Measurements from ENCODE around the gene COL7A1.
A peak's percentile ranks its signal among the peaks of the same experiment; 100 is the strongest.
"Not testable (repeated sequence)": the region's sequence is repeated elsewhere in the genome, so short reads cannot be mapped to it uniquely, and the experiment has no call there.

The COL7A1 gene

DNA sequence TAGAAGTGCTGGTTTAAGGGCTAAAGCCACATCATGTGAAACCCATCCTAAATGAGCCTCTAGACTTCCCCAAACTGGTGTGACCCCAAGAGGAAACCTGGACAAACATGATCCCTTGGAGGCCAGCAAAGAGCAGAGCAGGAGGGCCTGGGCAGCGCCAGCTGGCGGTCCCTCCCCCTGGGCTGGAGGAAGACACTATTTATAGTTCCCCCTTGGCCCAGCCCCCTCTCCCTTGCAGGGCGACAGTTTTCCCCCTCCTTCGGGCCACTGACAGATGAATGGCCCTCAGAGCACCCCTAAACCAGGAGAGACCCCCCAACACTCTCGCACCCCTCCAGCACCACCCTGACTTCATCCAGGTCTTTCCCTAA lies 34.5 kb downstream of the COL7A1 start:
- no peak for DNase-seq

DNA sequence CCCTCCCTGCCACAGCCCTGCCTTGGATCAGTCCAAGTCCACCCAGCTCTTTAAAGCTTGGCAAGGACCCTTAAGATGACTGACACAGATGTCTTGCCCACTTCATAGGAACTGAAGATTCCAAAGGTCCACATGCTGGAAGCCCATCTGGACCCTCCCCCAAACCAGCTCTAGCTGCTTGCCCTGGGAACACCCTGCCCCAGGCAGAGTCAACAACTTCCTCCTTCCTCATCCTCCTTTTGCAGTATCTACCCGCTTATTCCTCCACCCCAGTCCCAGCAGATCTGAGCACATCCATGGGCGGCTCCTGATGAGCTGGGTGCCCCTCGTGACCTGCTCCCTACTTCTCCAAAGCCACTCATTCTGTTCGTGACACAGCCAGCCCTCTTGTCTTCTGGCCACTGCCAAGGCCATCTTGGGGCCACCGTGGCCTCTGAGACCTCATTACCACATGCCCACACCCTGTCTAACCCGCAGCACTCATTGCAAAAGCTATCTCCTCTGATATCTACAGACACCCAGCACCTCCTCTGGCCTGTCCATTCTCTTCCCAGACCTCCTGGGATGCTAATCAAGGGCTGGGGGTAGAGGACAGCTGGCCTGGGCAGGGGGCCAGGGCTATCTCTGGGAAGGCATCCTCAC lies 36.5 kb downstream of the COL7A1 start:
- no peak for DNase-seq

GRCh38 chr3:48556796-48557626 lies 38.1 kb downstream of the COL7A1 start, which contains the start of gene PFKFB4:
TSS of gene PFKFB4 (minus strand) at chr3:48556803. CDS start at chr3:48556777, 26 bp downstream.
- peak; percentile 100 for DNase-seq

DNA sequence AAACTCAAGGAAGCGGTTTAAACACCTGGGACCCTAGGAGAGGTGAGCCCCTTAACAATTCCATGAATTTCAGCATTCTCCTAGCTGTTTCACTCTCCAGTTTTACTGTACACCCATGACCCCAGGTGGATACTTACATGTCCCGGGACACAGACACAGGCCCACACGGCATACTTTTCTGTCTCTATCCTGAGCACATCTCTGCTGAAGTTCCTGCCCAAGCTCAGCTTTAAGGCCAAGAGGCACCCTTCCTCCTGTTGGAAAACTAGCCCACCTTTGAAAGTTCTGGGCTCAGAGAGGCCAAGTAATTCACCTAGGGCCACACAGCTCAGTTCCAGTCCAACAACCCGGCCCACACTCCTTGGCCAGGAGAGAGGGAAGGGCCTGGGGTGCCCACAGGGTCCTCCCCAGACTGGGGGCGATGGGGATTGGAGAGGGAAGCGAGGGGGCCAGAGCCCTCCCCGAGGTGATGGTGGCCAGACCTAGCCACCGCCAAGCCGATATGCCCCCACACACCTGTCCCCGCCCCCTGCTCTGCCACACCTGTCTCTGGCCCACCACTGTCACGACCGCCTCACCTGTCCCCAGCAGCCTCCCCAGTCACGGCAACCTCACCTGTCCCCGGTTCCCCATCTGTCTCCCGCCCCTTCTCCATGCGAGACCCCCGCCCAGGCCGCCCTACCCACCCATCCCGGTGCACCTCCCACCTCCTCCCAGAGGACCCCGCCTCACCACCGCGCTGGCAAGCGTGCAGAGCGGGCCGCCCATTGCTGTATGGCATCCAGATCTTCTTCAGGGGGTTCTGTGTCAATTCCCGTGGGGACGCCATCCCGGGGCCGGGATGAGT lies 39.0 kb downstream of the COL7A1 start:
- no peak for DNase-seq

DNA sequence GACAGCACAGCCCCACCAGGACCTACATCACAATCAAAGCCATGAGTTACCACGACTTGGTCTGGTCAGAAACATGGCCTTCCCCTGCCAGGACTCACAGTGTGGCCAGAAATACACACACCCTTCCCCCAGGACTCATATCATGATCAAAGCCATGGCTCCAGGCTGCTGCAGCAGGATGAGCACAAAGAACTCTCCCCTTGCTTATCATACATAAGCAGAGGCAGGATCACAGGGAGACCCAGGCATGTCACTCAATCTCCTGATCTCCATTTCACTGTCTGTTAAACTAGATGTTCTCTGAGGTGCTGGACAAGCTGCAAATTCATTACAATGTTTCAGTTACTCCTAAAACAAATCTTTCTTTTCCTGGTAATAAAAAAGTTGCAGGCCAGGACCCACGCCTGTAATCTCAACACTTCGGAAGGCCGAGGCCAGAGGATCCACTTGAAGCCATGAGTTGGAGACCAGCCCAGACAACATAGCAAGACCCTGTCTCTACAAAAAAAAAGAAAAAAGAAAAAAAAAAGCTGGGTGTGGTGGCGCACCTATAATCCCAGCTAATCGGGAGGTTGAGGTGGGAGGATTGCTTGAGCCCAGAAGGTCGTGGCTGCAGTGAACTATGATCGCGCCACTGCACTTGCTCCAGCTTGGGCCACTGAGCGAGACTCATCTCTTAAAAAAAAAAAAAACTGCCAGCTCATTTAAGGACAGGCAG lies 39.7 kb downstream of the COL7A1 start:
- no peak for DNase-seq

DNA sequence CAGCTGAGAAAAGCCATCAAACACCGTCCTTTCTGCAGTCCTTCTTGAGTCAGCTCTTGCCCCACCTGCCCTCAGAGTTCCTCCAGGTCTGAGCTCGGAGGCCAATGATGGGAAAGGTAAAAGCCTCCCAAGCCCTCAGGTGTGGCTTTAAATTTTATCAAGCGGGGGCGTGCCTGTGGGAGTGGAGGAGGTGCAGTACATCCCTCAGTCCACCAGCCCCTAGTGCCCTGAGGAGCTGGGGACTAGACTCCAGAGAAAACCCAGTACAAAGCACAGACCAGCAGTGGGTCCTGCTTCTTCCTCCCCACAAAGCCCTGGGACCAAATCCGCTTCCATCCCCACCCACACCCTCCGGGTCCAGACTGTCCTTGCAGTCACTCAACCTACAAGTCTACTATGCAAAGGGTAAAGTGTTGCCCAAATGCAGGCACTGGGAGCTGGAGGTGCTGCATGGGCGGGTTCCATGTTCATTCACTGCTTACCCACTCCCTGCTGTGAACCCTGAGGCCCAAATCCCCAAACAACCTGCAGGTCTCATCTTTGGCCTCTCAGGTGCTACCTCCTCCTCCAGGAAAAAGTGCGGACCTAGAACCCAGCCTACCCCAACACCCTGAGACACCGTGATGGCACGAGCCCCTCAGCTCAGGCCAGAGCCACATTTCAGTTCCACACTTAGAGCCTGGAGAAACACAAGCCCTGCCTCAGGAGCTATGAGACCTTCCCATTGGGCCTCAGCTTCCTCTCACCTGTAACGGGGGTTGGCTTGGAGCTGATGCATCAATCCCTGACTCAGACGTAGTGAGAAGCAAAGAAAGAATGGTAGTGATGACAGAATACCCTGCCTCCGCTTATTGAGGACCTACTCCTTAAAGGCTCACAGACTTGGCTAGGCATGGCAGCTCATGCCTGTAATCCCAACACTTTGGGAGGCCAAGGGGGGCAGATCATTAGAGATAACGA lies 41.0 kb downstream of the COL7A1 start:
- DNase-seq, result no peak

- DNase-seq, result no peak
Measured at GRCh38 chr3:48553361-48553760, 41.8 kb downstream of the COL7A1 start.

GRCh38 chr3:48552111-48552951 lies 42.8 kb downstream of the COL7A1 start:
- no peak for DNase-seq

DNA sequence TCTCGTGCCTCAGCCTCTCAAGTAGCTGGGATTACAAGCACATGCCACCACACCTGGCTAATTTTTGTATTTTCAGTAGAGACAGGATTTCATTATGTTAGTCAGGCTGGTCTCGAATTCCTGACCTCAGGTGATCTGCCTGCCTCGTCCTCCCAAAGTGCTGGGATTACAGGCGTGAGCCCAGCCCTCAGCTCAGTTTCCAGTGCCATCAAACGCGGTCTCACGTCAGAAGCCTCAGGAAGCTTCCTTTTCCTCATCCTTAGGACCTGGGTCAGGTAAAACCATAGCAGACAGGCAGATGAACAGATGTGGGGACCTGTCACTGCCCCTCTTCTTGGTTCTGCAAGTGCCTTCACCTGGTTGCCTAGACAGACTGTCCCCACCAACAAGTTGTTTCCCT lies 43.5 kb downstream of the COL7A1 start:
- DNase-seq, result not testable (repeated sequence)

- DNase-seq, result peak; percentile 86
Measured at GRCh38 chr3:48548729-48549705, 46.1 kb downstream of the COL7A1 start.

- no peak for DNase-seq
Measured at GRCh38 chr3:48548126-48548525, 47.0 kb downstream of the COL7A1 start.

DNA sequence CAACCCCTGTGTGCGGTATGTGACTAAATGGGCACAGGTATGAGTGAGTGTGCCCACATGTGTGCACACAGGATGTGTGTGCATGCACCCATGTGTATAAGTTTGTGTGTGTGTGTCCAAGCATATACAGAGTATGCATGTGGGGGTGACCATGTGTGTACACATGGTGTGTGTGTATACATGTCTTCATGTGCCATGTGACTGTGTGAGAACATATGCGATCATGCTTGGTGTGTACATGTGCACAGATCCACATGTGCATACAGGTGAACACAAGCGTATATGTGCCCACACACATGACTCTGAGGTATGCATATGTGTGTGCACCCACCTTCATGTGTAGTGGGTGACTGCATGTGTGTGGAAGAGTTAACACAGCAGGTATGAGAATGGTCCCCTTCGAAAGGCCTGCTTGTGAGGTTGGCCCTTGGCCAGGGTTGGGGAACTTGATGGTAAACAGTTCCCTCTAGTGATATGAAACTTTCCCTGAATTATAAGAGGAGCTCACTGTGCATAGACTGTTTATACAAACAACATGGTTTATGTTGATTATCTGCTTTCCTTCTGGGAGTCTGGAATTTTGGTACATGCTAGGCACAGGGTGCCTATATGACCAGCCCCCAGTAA lies 48.8 kb downstream of the COL7A1 start:
- DNase-seq, result no peak

GRCh38 chr3:48544141-48544540 lies 51.0 kb downstream of the COL7A1 start:
- no peak for DNase-seq

DNA sequence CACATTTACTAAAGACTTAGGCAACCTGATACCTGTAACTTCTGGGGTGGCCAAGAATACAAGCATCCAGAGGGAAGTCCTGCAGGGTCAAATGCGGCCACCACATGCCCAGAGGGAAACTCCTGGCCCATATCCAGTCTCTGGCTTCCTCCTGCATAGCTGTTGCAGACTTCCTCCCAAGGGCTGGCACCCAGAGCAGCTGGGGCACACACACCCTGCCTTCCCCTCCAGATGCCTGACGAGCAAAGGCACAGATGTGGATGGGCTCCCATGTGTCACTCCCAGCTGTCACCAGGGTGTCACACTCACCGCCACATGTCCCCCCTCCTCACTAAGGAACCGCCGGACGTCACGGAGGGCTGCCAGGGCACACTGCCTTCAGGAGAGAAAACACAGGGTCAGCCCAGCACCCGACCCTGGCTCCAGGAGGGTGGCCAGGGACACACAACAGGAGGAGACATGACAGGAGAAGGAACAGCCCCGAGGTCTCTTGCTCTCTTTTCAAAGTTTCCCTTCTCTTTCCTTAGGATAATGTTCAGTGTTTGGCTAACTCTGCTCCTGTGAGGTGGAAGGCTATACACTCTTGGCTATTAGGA lies 51.8 kb downstream of the COL7A1 start:
- no peak for DNase-seq

GRCh38 chr3:48538451-48538850 lies 56.7 kb downstream of the COL7A1 start:
- DNase-seq, result no peak

- DNase-seq, result no peak
Measured at GRCh38 chr3:48536785-48537184, 58.3 kb downstream of the COL7A1 start.

DNA sequence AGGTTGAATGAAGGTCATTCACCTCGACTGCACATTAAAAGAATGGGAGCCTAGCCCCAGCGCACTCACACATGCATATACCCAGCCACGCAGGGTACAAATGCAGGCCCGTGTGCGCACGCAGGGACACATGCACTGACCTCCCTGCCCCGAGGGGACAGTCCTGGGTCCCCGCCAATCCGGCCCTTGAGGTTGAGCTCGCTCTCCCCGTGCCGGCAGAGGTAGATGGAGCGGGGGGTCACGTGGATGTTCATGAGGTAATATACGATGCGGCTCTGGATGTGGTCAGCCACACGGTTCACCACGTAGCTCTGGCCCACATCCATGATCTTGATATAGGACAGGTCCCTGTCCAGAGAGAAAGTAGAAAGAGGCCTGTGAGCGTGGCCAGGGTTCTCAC lies 59.0 kb downstream of the COL7A1 start:
- no peak for DNase-seq

DNA sequence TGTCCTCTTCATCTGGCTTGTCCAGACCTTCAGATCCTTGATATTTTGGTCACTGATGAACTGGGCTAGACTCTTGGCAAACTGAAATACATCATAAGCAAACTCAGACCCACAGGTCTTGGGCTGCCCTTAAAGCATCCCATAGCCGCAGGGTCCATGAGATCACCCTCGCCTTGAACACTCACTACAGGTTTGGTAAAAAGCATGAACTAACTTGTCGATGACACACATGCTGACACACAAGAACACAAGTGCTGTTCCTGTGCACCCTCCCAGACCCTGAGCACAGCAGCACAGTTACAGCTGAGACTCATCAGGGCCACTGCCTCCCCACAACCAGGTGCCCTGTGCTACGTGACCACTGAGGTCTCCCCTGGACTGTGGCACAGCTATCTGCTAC lies 59.6 kb downstream of the COL7A1 start:
- DNase-seq, result no peak

DNA sequence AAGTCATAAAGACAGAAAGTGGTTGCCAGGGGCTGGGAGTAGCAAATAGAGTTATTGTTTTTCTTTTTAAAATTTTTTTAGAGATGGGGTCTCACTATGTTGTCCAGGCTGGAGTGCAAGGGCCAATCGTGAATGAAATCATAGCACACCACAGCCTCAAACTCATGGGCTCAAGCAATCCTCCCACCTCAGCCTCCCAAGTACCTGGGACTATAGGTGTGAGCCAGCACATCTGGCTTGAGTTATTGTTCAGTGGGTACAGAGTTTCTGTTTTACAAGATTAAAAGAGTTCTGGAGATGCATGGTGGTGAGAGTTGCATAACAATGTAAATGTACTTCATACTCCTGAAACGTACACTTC lies 62.2 kb downstream of the COL7A1 start:
- DNase-seq, result no peak

Data from activated T-cell treated with anti-CD3 and anti-CD28 coated beads, Interleukin-2, amount 50 U/mL, for 1 hour (primary cell).